Endothelial cell of umbilical vein (primary cell): ENCODE results near the gene CBX2. TPM values are rescaled to one million over a fixed set of nuclear protein-coding genes. Genes with fewer than 3 reads are reported as not detected.

Experiments used
- BruUV-seq: library from RNA; stranded (reverse); fragments of 400-500 nt; replicated peaks from 2 replicates; lab custom pipeline; 2021; lab: Mats Ljungman, UMichigan
- CTCF ChIA-PET: fragments of 300-600, 350-600 bp; sonication (Branson Sonifier 250); formaldehyde crosslinking; loops from one replicate; lab custom pipeline; 2021; ENCODE audit warnings: antibody characterized with exemption, inconsistent platforms; lab: Charles Lee
- POLR2A ChIA-PET: fragments of 300-600, 350-600 bp; sonication (Branson Sonifier 250); formaldehyde crosslinking; loops from one replicate; lab custom pipeline; 2021; ENCODE audit warnings: antibody characterized with exemption, inconsistent platforms; lab: Charles Lee
- DNase-seq: peaks from one replicate; pipeline ENCODE4 v3.0.0-alpha.2; 2011; ENCODE audit warnings: low read depth, low spot score
- FAIRE-seq: peaks from 2 replicates; lab custom pipeline; 2011; peaks lifted over from hg19 to GRCh38; lab: Jason Lieb, UNC
- H2AFZ ChIP-seq: 2 replicates; pipeline ENCODE4 v1.6.0; 2012; ENCODE audit warnings: low read depth, low read length, control low read depth, inconsistent platforms
- H3K27ac ChIP-seq: 2 replicates; pipeline ENCODE4 v1.5.1; 2011; ENCODE audit warnings: low read depth, mild to moderate bottlenecking, control low read depth, low read length, moderate library complexity; ENCODE audit not compliant: insufficient read depth
- H3K27me3 ChIP-seq, 2 experiments: 2 replicates each; pipeline versions ENCODE4 v1.6.0 to v1.6.1; 2011; ENCODE audit warnings: low read length in 2 of 2, mixed read lengths in 1 of 2; ENCODE audit not compliant: control insufficient read depth in 2 of 2, insufficient read depth in 2 of 2
- H3K36me3 ChIP-seq, 2 experiments: 2 replicates in 1 of 2; 3 replicates in 1 of 2; pipeline ENCODE4 v1.5.1; 2011; ENCODE audit warnings: low read length in 2 of 2, mild to moderate bottlenecking in 1 of 2, moderate library complexity in 1 of 2; ENCODE audit not compliant: control insufficient read depth in 2 of 2, insufficient read depth in 2 of 2; ENCODE audit errors: extremely low read depth in 1 of 2
- H3K4me1 ChIP-seq: 3 replicates; pipeline ENCODE4 v1.5.1; 2011; ENCODE audit warnings: mild to moderate bottlenecking, low read length; ENCODE audit not compliant: control insufficient read depth, insufficient read depth; ENCODE audit errors: extremely low read depth
- H3K4me2 ChIP-seq: 2 replicates; pipeline ENCODE4 v1.6.1; 2011; ENCODE audit warnings: low read length, control low read depth, mixed read lengths; ENCODE audit not compliant: insufficient read depth
- H3K4me3 ChIP-seq, 3 experiments: fragments of 200-600 bp in 1 of 3; sonication (generic), shearing (Covaris generic) in 1 of 3; replicated peaks in 1 of 3; 2 replicates each; pipeline ENCODE4 v1.5.1; 2011 to 2016; ENCODE audit warnings: control low read depth in 3 of 3, low read length in 3 of 3, mild to moderate bottlenecking in 2 of 3, inconsistent platforms in 1 of 3, low read depth in 1 of 3, moderate library complexity in 1 of 3; ENCODE audit not compliant: insufficient read depth in 1 of 3
- H3K79me2 ChIP-seq: 2 replicates; pipeline ENCODE4 v1.6.0; 2012; ENCODE audit warnings: low read length, inconsistent platforms; ENCODE audit not compliant: control insufficient read depth, insufficient read depth
- H3K9ac ChIP-seq: replicated peaks from 2 replicates; pipeline ENCODE3; 2011; ENCODE audit warnings: low read length, control low read depth; ENCODE audit not compliant: insufficient read depth; ENCODE audit errors: extremely low read depth
- H3K9me1 ChIP-seq: replicated peaks from 3 replicates; pipeline ENCODE4 v1.6.0; 2011; ENCODE audit warnings: mild to moderate bottlenecking, low read length; ENCODE audit not compliant: control insufficient read depth, insufficient read depth; ENCODE audit errors: extremely low read depth
- H3K9me3 ChIP-seq: replicated peaks from 2 replicates; pipeline ENCODE4 v1.5.1; 2012; ENCODE audit warnings: low read length, inconsistent platforms; ENCODE audit not compliant: control insufficient read depth, insufficient read depth
- H4K20me1 ChIP-seq: replicated peaks from 2 replicates; pipeline ENCODE3; 2011; ENCODE audit warnings: mild to moderate bottlenecking, low read length; ENCODE audit not compliant: control insufficient read depth, insufficient read depth; ENCODE audit errors: extremely low read depth
- EZH2 ChIP-seq: IDR thresholded peaks from 2 replicates; pipeline ENCODE4 v1.6.1; 2012; ENCODE audit warnings: borderline replicate concordance, low read depth, mild to moderate bottlenecking, moderate library complexity, low read length, inconsistent platforms; ENCODE audit not compliant: severe bottlenecking
- FOS ChIP-seq: IDR thresholded peaks from 2 replicates; pipeline ENCODE4 v1.6.1; 2011; ENCODE audit warnings: mild to moderate bottlenecking, low read length, moderate library complexity, borderline replicate concordance; ENCODE audit not compliant: insufficient read depth
- GATA2 ChIP-seq: IDR thresholded peaks from 2 replicates; pipeline ENCODE4 v1.7.0; 2011; ENCODE audit warnings: low read depth, mild to moderate bottlenecking, moderate library complexity, mixed read lengths, low read length; ENCODE audit not compliant: insufficient read length, insufficient read depth
- JUN ChIP-seq: IDR thresholded peaks from 2 replicates; pipeline ENCODE4 v1.6.1; 2011; ENCODE audit warnings: borderline replicate concordance, low read depth; ENCODE audit not compliant: insufficient read length, insufficient read depth
- MYC ChIP-seq: IDR thresholded peaks from one replicate; pipeline ENCODE4 v1.6.1; 2011; ENCODE audit warnings: mild to moderate bottlenecking, low read depth, low read length
- POLR2A ChIP-seq: IDR thresholded peaks from 2 replicates; pipeline ENCODE4 v1.6.1; 2012; ENCODE audit warnings: low read depth, mild to moderate bottlenecking, control low read depth, low read length
- POLR2AphosphoS5 ChIP-seq: IDR thresholded peaks from 2 replicates; pipeline ENCODE4 v1.6.1; 2012; ENCODE audit warnings: low read depth, mild to moderate bottlenecking, control low read depth, low read length, moderate library complexity; ENCODE audit not compliant: insufficient read depth
- dilution Hi-C: fragments of 300-500 bp; cut with MboI; formaldehyde crosslinking; loops from one replicate; pipeline ENCODE4 v1.15.0; 2019; ENCODE audit warnings: low sequenced_read_pairs; ENCODE audit not compliant: extremely low pct_ligation_motif_present
- intact Hi-C: fragments of 100-400 bp; cut with micrococcal nuclease; formaldehyde crosslinking; loops from one replicate; pipeline ENCODE4 v1.10.0; 2022
- polyA plus RNA-seq, 4 experiments: library from polyadenylated mRNA; depleted of rRNA in 3 of 4; stranded (reverse) in 3 of 4; unstranded in 1 of 4; fragments of >200 nt; gene quantifications; 2 replicates each; pipeline versions ENCODE4 v1.2.1 to v1.2.3, GENCODE V29; 2011 to 2012; ENCODE audit warnings: missing spikeins in 1 of 4
- total RNA-seq: library from RNA; stranded (reverse); gene quantifications from 2 replicates; pipeline ENCODE4 v1.2.3, GENCODE V29; 2021
- TF ChIP-seq, protein P1 (sequence below), 2 donors: IDR thresholded peaks; 1 replicate in 1 of 2; 2 replicates in 1 of 2; pipeline ENCODE4 v1.5.1; 2011; ENCODE audit warnings: low read length in 2 of 2, mild to moderate bottlenecking in 2 of 2, moderate library complexity in 2 of 2, control low read depth in 1 of 2, inconsistent platforms in 1 of 2, low read depth in 1 of 2; ENCODE audit not compliant: insufficient read depth in 1 of 2; ENCODE audit errors: extremely low read depth in 1 of 2

Gene CBX2
- total and polyA plus RNA-seq, 2 donors (not counting 3 experiments of a cell fraction or from before 2014, with no cell fraction given), result 10.5 to 20.0 TPM

DNA sequence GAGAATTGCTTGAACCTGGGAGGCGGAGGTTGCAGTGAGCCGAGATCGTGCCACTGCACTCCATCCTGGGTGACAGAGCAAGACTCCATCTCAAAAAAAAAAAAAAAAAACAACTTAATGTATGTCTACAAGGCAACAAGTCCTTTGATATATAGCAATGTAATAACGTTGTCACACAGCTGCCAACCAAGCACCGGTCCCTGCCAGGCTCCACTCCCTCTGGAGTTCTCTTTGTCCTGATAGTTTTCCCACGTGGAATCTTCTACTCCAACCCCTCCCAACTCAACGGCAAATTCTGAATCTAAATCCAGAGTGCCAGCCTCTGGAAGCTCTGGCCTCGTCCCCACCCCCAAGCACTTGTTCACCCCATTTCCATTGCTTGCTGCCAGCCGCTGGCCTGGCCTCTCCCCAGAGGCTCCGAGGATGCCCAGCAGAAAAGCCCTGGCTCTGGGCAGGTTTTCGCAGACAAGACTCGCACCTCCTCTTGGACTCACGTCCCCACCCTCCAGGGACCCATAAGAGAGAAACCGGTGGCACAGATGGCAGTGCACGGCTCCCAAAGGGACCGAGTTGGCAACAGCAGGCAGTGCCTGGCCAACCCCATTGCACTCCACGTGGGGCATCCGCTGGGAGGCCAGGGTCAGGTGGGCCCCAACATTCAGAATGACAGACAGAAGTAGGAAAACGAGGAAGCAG is 15.9 kb upstream of the CBX2 start:
- Histone ChIP-seq H3K79me2 (no peaks in the 10 kb centered on the region), H3K9ac (no peak overlapping the region), H3K4me3 (no peak overlapping the region), H3K9me3 (no peaks in the 10 kb centered on the region), H3K9me1 (no peaks in the 10 kb centered on the region), H2AFZ (no peak overlapping the region), H3K4me1 (no peaks in the 10 kb centered on the region), H4K20me1 (no peaks in the 10 kb centered on the region), H3K27me3 (peaks cover 0 to 3% of the 10 kb centered on the region in 2 experiments), H3K4me2 (no peak overlapping the region), H3K36me3 (no peaks in the 10 kb centered on the region), H3K27ac (no peak overlapping the region)
- POLR2A ChIA-PET, result no interaction called here
- FAIRE-seq (no peak), DNase-seq (no peak)
- TF ChIP-seq POLR2A, result no peak
- TF ChIP-seq, protein P1, sequence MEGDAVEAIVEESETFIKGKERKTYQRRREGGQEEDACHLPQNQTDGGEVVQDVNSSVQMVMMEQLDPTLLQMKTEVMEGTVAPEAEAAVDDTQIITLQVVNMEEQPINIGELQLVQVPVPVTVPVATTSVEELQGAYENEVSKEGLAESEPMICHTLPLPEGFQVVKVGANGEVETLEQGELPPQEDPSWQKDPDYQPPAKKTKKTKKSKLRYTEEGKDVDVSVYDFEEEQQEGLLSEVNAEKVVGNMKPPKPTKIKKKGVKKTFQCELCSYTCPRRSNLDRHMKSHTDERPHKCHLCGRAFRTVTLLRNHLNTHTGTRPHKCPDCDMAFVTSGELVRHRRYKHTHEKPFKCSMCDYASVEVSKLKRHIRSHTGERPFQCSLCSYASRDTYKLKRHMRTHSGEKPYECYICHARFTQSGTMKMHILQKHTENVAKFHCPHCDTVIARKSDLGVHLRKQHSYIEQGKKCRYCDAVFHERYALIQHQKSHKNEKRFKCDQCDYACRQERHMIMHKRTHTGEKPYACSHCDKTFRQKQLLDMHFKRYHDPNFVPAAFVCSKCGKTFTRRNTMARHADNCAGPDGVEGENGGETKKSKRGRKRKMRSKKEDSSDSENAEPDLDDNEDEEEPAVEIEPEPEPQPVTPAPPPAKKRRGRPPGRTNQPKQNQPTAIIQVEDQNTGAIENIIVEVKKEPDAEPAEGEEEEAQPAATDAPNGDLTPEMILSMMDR (IDR thresholded peaks at IDR 0.05; ENCODE audit: extremely low read depth in 1 of 2, insufficient read depth in 1 of 2, low read depth in 1 of 2, low read length in 2 of 2), result no peak
- no peak for TF ChIP-seq FOS
- no peak for TF ChIP-seq MYC
- TF ChIP-seq EZH2, result no peak
- TF ChIP-seq POLR2AphosphoS5, result no peak
- no peak for TF ChIP-seq JUN
- no peak for TF ChIP-seq GATA2
- BruUV-seq, result no TSS peak
- intact Hi-C loops (no loop called here), dilution Hi-C loops (no loop called here)
- CTCF ChIA-PET, result interaction anchor here (1.1 kb wide), 1 partner anchor 19 kb away, joined by 3 read pairs; no protein-coding TSS in a partner anchor
